ENCODE data around the gene ZNF331.

GRCh38 chr19:53549340-53549739, 11.4 kb downstream of the ZNF331 start:
- TF ChIP-seq CTCF (IDR thresholded peaks at IDR 0.05) (no peak), ZFX (IDR thresholded peaks at IDR 0.05; ENCODE audit: borderline replicate concordance) (no peak)

All from 22Rv1 (cell line).